HG03064 (cell line): ENCODE data around the gene E2F3.
A peak's percentile ranks its signal among the peaks of the same experiment; 100 is the strongest.
"Not testable (repeated sequence)": the region's sequence is repeated elsewhere in the genome, so short reads cannot be mapped to it uniquely, and the experiment has no call there.

ENCODE experiments used
- ATAC-seq: cut with Tn5 transposase; IDR thresholded peaks from one replicate; pipeline ENCODE4 v1.9.1; 2021; ENCODE audit warnings: low read depth; ENCODE audit not compliant: unreplicated experiment

The E2F3 gene

DNA sequence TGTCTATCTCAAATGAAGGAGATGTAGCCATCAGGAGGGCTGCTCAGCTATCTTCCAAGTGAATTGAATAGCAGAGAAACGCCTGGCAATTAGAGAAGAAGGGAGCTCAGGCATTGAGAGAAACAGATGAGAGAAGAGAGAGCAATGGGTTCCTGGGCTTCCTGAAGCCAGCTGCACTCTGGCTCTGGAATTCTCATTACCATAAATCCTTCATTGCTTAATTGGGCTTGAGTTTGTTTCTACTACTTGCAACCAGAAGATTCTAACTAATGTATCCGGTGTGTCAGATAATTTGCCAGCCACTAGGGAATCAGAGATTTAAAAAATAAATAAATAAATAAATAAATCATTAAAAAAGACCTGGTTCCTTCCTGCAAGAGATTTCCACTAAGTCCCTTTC is 107.5 kb downstream of the E2F3 start:
- no peak for ATAC-seq

DNA sequence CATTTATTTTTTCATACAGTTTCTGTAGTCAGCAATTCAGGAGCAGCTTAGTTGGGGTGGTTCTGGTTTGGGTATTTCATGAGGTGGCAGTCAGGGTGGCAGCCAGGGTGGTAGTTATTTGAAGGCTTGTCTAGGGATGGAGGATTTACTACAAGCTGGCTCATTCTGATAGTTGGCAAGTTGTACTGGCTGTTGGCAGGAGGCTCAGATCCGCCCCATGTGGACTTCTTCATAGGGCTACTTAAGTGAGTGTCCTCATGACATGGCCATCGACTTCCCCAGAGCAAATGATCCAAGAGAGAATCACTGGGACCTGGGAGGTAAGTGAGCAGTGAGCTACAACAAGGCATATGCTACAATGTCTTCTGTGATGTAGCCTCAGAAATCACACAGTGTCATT is 110.2 kb downstream of the E2F3 start:
- ATAC-seq, result no peak

DNA sequence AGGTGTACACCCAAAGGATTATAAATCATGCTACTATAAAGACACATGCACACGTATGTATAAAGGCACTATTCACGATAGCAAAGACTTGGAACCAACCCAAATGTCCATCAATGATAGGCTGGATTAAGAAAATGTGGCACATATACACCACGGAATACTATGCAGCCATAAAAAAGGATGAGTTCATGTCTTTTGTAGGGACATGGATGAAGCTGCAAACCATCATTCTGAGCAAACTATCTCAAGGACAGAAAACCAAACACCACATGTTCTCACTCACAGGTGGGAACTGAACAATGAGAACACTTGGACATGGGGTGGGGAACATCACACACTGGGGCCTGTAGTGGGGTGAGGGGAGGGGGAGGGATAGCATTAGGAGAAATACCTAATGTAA is 123.5 kb downstream of the E2F3 start:
- not testable (repeated sequence) for ATAC-seq

DNA sequence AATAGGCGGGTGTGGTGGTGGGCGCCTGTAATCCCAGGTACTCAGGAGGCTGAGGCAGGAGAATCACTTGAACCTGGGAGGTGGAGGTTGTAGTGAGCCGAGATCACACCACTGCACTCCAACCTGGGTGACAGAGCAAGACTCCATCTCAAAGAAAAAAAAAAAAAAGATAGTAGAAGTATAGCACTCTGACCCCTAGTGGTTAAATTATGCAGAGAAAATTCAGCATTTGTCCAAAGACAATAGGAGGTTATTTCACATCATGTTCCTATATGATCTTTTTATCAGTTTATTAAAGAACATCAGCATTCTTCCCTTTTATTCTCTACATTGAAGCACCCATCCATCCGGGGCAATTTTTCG is 127.4 kb downstream of the E2F3 start:
- not testable (repeated sequence) for ATAC-seq

GRCh38 chr6:20532881-20533280 is 131.2 kb downstream of the E2F3 start:
- no peak for ATAC-seq

DNA sequence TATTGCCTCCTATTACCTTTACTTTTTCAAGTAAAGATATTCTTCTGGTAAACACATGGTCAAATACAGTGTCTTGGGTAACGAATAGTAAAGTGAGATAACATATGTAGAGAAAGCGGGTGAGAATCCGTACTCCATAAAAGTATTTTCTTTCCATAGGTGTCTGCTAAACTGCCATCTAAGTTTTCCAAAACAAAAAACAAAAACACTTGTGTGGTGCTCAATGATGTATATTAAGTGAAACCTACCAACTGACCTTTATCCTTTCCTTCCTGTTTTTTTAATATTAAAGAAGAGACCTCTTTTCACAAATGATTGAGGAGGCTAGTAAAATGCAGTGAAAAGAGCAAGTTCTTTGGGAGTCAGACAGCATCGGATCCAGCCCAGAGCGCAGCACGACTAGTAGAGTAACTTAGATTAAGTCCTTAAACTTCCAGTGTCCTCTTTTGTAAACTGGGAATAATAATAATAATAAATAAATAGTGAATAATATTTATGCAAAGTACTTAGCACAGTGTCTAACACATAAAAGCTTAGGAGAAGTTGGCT is 132.1 kb downstream of the E2F3 start:
- peak; percentile 14 for ATAC-seq

GRCh38 chr6:20534295-20535262 is 132.9 kb downstream of the E2F3 start, which contains the start of gene CDKAL1:
Gene CDKAL1, plus strand, starts transcription at chr6:20534457. Its CDS starts 11,894 bp downstream, at chr6:20546351.
- peak; percentile 87 for ATAC-seq

DNA sequence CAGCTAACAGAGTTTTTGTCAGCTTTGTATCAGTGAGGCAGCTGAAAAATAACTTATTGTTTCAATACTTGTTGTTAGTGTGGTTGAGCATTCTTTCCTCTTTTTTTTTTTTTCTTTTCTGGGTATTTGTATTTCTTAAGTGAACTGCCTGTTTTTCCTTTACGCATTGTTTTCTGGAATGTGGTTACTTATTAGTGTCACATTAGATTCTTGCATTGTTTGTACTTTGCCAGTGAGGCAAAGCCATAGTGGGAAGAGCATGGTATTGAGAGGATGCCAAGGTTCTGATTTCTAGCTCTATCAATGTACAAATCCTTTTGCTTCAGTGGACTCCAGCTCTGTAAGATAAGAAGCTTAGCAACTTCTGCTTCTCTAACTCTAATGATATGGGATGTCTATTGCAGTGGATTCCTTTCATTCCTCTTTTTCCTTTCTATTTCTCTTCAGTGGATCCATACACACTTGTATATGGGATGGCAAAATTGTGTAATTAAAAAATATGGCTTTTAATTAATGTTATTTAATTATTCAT is 136.5 kb downstream of the E2F3 start:
- ATAC-seq, result no peak

DNA sequence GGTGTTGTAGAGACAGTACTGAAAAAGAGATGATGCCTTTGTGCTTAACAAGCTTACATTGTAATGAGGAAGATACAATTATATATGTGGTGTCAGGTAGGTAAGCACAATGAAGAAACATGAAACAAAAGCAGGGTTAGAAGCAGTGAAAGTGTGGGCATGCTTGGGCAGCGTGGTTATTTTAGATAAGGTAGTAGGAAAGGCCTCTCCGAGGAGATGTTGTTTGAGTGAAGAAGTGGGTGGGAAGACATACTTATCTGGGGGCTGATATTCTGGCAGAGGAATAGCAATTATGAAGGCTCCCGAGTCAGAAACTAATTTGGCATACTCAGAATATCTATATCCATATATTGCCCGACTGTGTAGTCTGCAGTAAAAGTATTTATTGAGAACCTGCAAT is 137.2 kb downstream of the E2F3 start:
- no peak for ATAC-seq

GRCh38 chr6:20539387-20539786 is 137.7 kb downstream of the E2F3 start:
- no peak for ATAC-seq

DNA sequence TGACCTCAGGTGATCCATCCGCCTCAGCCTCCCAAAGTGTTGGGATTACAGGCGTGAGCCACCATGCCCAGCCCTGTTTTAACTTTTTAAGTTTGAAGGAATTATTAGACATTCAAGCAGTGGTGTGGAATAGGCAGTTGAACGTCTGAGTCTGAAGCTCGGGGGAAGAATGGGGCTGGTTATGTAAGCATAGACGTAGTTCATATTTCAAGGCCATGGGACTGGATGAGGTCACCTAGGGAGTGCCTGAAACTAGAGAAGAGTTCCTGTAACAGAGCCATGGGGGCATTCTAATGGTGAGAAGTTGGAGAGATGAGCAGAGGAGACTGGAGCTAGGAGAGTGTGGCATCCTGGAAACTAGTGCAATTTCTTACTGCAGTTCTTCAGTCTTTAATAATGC is 139.0 kb downstream of the E2F3 start:
- no peak for ATAC-seq

DNA sequence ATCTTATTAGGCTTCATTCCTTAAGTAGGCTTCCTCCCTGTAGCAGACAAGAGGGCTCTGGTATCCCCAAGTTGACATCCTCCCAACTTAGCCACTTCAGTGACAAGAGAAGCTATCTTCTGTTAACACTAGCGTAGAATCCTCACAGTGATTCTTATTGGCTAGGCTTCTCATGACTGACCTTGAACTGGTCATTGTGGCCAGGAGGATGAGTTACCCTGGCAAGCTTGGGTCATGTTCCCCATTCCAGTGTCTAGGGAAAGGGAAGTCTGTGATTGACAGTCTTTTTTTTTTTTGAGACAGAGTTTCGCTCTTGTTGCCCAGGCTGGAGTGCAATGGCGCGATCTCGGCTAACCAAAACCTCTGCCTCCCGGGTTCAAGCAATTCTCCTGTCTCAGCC is 139.7 kb downstream of the E2F3 start:
- no peak for ATAC-seq

- ATAC-seq, result peak; percentile 100
Measured at GRCh38 chr6:20542927-20543602, 141.4 kb downstream of the E2F3 start.
